WTC11 (cell line): ENCODE measurements around the gene ELOF1. TPM values are rescaled to one million over a fixed set of nuclear protein-coding genes. Genes with fewer than 3 reads are reported as not detected.

Experiments used
- ATAC-seq: fragments of 200-7000 bp; cut with Tn5 transposase; 2 replicates; pipeline ENCODE4 v1.10.0; 2021; ENCODE audit warnings: mild to moderate bottlenecking, moderate library complexity
- CTCF ChIA-PET: fragments of 300-600 bp; sonication (Branson Sonifier 250); formaldehyde crosslinking; loops from one replicate; lab custom pipeline; 2021; ENCODE audit warnings: antibody characterized with exemption; lab: Charles Lee
- POLR2A ChIA-PET: fragments of 350-600 bp; sonication (Branson Sonifier 250); formaldehyde crosslinking; loops from one replicate; lab custom pipeline; 2021; ENCODE audit warnings: antibody characterized with exemption; lab: Charles Lee
- DNase-seq: peaks from one replicate; pipeline ENCODE4 v3.0.0; 2021; ENCODE audit warnings: low spot score
- H3K27ac Mint-ChIP-seq: 2 replicates; pipeline ENCODE4 v1.8.0; 2021; ENCODE audit warnings: mixed read lengths
- H3K27me3 Mint-ChIP-seq: 2 replicates; pipeline ENCODE4 v1.8.0; 2021; ENCODE audit warnings: low read depth, mild to moderate bottlenecking, moderate library complexity, mixed read lengths
- H3K36me3 Mint-ChIP-seq: 2 replicates; pipeline ENCODE4 v1.8.0; 2021; ENCODE audit warnings: mixed read lengths
- H3K4me1 Mint-ChIP-seq: 2 replicates; pipeline ENCODE4 v1.8.0; 2022; ENCODE audit warnings: mixed read lengths
- H3K4me3 Mint-ChIP-seq: 2 replicates; pipeline ENCODE4 v1.8.0; 2021; ENCODE audit warnings: mild to moderate bottlenecking, moderate library complexity, mixed read lengths
- H3K9me3 Mint-ChIP-seq: 2 replicates; pipeline ENCODE4 v1.8.0; 2021; ENCODE audit warnings: mixed read lengths
- AFF4 ChIP-seq: sonication (generic); formaldehyde crosslinking; IDR thresholded peaks from 2 replicates; pipeline ENCODE4 v1.8.1; 2023; ENCODE audit warnings: mild to moderate bottlenecking, missing genetic modification reagents, borderline replicate concordance
- CBFB ChIP-seq: sonication (generic); formaldehyde crosslinking; IDR thresholded peaks from 2 replicates; pipeline ENCODE4 v1.8.1; 2022; ENCODE audit warnings: mild to moderate bottlenecking, low read depth, missing genetic modification reagents
- CREB1 ChIP-seq: sonication (generic); formaldehyde crosslinking; IDR thresholded peaks from 2 replicates; pipeline ENCODE4 v1.8.0; 2023; ENCODE audit warnings: mild to moderate bottlenecking, missing genetic modification reagents
- CREM ChIP-seq: sonication (generic); formaldehyde crosslinking; IDR thresholded peaks from 2 replicates; pipeline ENCODE4 v1.8.1; 2022; ENCODE audit warnings: mild to moderate bottlenecking, missing genetic modification reagents, moderate library complexity
- E2F4 ChIP-seq: sonication (generic); formaldehyde crosslinking; IDR thresholded peaks from 2 replicates; pipeline ENCODE4 v1.8.1; 2022; ENCODE audit warnings: low read depth, mild to moderate bottlenecking, moderate library complexity, missing genetic modification reagents, borderline replicate concordance
- ESRRA ChIP-seq: sonication (generic); formaldehyde crosslinking; IDR thresholded peaks from 2 replicates; pipeline ENCODE4 v1.8.1; 2022; ENCODE audit warnings: mild to moderate bottlenecking, missing genetic modification reagents, borderline replicate concordance
- HMGXB4 ChIP-seq: sonication (generic); formaldehyde crosslinking; IDR thresholded peaks from 2 replicates; pipeline ENCODE4 v1.8.1; 2023; ENCODE audit warnings: mild to moderate bottlenecking, moderate library complexity, missing genetic modification reagents
- JAZF1 ChIP-seq: fragments of 250-450 bp; sonication (Bioruptor Pico); IDR thresholded peaks from 2 replicates; pipeline ENCODE4 v1.9.0; 2021; ENCODE audit warnings: moderate library complexity, mild to moderate bottlenecking, inconsistent platforms
- JUN ChIP-seq: sonication (generic); formaldehyde crosslinking; IDR thresholded peaks from 2 replicates; pipeline ENCODE4 v1.8.0; 2023; ENCODE audit warnings: mild to moderate bottlenecking, missing genetic modification reagents
- MAX ChIP-seq: sonication (generic); formaldehyde crosslinking; IDR thresholded peaks from 2 replicates; pipeline ENCODE4 v1.8.0; 2022; ENCODE audit warnings: mild to moderate bottlenecking, missing genetic modification reagents
- OVOL2 ChIP-seq: fragments of 250-450 bp; sonication (Bioruptor Pico); IDR thresholded peaks from 2 replicates; pipeline ENCODE4 v1.9.0; 2021; ENCODE audit warnings: mild to moderate bottlenecking, borderline replicate concordance
- PREB ChIP-seq: sonication (generic); formaldehyde crosslinking; IDR thresholded peaks from 2 replicates; pipeline ENCODE4 v1.8.1; 2022; ENCODE audit warnings: mild to moderate bottlenecking, missing genetic modification reagents, moderate library complexity, borderline replicate concordance
- SMAD4 ChIP-seq: sonication (generic); formaldehyde crosslinking; IDR thresholded peaks from 2 replicates; pipeline ENCODE4 v1.8.0; 2022; ENCODE audit warnings: mild to moderate bottlenecking, missing genetic modification reagents
- SOX15 ChIP-seq: fragments of 250-450 bp; sonication (Bioruptor Pico); IDR thresholded peaks from 2 replicates; pipeline ENCODE4 v1.9.0; 2021; ENCODE audit warnings: mild to moderate bottlenecking
- TCF7 ChIP-seq: sonication (generic); formaldehyde crosslinking; IDR thresholded peaks from 2 replicates; pipeline ENCODE4 v1.8.0; 2022; ENCODE audit warnings: mild to moderate bottlenecking, low read depth, missing genetic modification reagents, moderate library complexity
- ZNF263 ChIP-seq: sonication (generic); formaldehyde crosslinking; IDR thresholded peaks from 2 replicates; pipeline ENCODE4 v1.8.1; 2022; ENCODE audit warnings: low read depth, mild to moderate bottlenecking, moderate library complexity, missing genetic modification reagents
- ZNF317 ChIP-seq: sonication (generic); formaldehyde crosslinking; IDR thresholded peaks from 2 replicates; pipeline ENCODE4 v1.8.1; 2023; ENCODE audit warnings: low read depth, mild to moderate bottlenecking, moderate library complexity, missing genetic modification reagents, borderline replicate concordance
- ZNF671 ChIP-seq: fragments of 250-450 bp; sonication (Bioruptor Pico); IDR thresholded peaks from 2 replicates; pipeline ENCODE4 v1.8.0; 2021; ENCODE audit warnings: mild to moderate bottlenecking
- ZSCAN18 ChIP-seq: fragments of 250-450 bp; sonication (Bioruptor Pico); IDR thresholded peaks from 2 replicates; pipeline ENCODE4 v2.1.2; 2022; ENCODE audit warnings: mild to moderate bottlenecking, moderate library complexity
- total RNA-seq: library from RNA; stranded (reverse); gene quantifications from 3 replicates; pipeline ENCODE4 v1.2.3, GENCODE V29; 2021

The ELOF1 gene
- total RNA-seq, 1 experiment from 2014 or later = 86.0 TPM

GRCh38 chr19:11578258-11579142 is 19.5 kb upstream of the ELOF1 start:
- H3K27ac Mint-ChIP-seq = no peak overlapping the region
- no peaks in the 10 kb centered on the region for H3K9me3 Mint-ChIP-seq
- peak overlapping the region; percentile 67 for H3K4me3 Mint-ChIP-seq
- peaks cover 8% of the 10 kb centered on the region for H3K4me1 Mint-ChIP-seq
- TF ChIP-seq ZNF317 (peak; percentile 82), MAX (CRISPR knock-in tag) (peak; percentile 50; the same call in 1 of the 2 replicates), HMGXB4 (peak; percentile 27; the same call in 1 of the 2 replicates), ZNF671 (CRISPR knock-in tag) (no peak)
- H3K36me3 Mint-ChIP-seq = no peaks in the 10 kb centered on the region
- peak; percentile 55 for DNase-seq
- ChIA-PET POLR2A (interaction anchor here (0.5 to 1.1 kb wide), 3 partner anchors 11 to 362 kb away, joined by 3 to 4 read pairs (median 3); no protein-coding TSS in a partner anchor), CTCF (interaction anchor here (0.7 to 1.8 kb wide), 9 partner anchors 10 to 220 kb away, joined by 3 to 15 read pairs (median 3); partner anchors contain the start of genes CNN1, ELOF1 and ZNF491)
- peak; percentile 73 for ATAC-seq
- H3K27me3 Mint-ChIP-seq = peaks cover 14% of the 10 kb centered on the region

GRCh38 chr19:11577451-11578257 is 18.6 kb upstream of the ELOF1 start, which contains the start of gene ACP5:
ACP5 (minus strand) TSS chr19:11577645; CDS start chr19:11577317, 328 bp downstream.
- H3K4me3 Mint-ChIP-seq = peak within 1 kb of the TSS; percentile 56
- no peaks in the 10 kb centered on the region for H3K9me3 Mint-ChIP-seq
- no peaks in the 10 kb centered on the region for H3K36me3 Mint-ChIP-seq
- no peak for TF ChIP-seq CREM (CRISPR knock-in tag)
- TF ChIP-seq OVOL2 (CRISPR knock-in tag) = no peak
- TF ChIP-seq TCF7 (CRISPR knock-in tag) = no peak
- TF ChIP-seq AFF4 (CRISPR knock-in tag) = no peak
- TF ChIP-seq ZSCAN18 (CRISPR knock-in tag) = no peak
- no peak for TF ChIP-seq ZNF263 (CRISPR knock-in tag)
- TF ChIP-seq CBFB = no peak
- TF ChIP-seq E2F4 = no peak
- no peak for TF ChIP-seq ESRRA (CRISPR knock-in tag)
- TF ChIP-seq ZNF671 (CRISPR knock-in tag) = no peak
- TF ChIP-seq CREB1 = no peak
- TF ChIP-seq SOX15 (CRISPR knock-in tag) = no peak
- TF ChIP-seq JAZF1 (CRISPR knock-in tag) = no peak
- TF ChIP-seq JUN (CRISPR knock-in tag) = no peak
- TF ChIP-seq SMAD4 (CRISPR knock-in tag) = no peak
- no peak for TF ChIP-seq PREB (CRISPR knock-in tag)
- peaks cover 8% of the 10 kb centered on the region for H3K4me1 Mint-ChIP-seq
- ChIA-PET POLR2A (interaction anchor here (1.1 kb wide), 1 partner anchor 14 kb away, joined by 3 read pairs; no protein-coding TSS in a partner anchor), CTCF (interaction anchor here (0.8 to 1.8 kb wide), 6 partner anchors 18 to 220 kb away, joined by 3 to 15 read pairs (median 3); partner anchors contain the start of genes ELOF1 and ZNF491)
- ATAC-seq (0 out of 2 replicates have a peak, but pooled peaks have one; percentile 8), DNase-seq (no peak)
- no peak within 1 kb of the TSS; the same call in 1 of the 2 replicates for H3K27ac Mint-ChIP-seq
- peaks cover 14% of the 10 kb centered on the region for H3K27me3 Mint-ChIP-seq
